AG09309 (cell line): ENCODE measurements around the gene AUTS2.
"Not testable (repeated sequence)": the region's sequence is repeated elsewhere in the genome, so short reads cannot be mapped to it uniquely, and the experiment has no call there.

Source experiments
- DNase-seq: peaks from one replicate; pipeline ENCODE4 v3.0.0-alpha.2; 2010; ENCODE audit warnings: low read depth
- H3K4me3 ChIP-seq: 2 replicates; pipeline ENCODE4 v1.5.1; 2011; ENCODE audit warnings: mild to moderate bottlenecking, low read depth, low read length, moderate library complexity; ENCODE audit not compliant: control insufficient read depth
- CTCF ChIP-seq: IDR thresholded peaks from 2 replicates; pipeline ENCODE4 v1.5.1; 2011; ENCODE audit warnings: mild to moderate bottlenecking, low read depth, low read length, inconsistent platforms; ENCODE audit not compliant: insufficient read depth, control insufficient read depth; ENCODE audit errors: missing control alignments

Gene AUTS2

GRCh38 chr7:70270149-70270548 is 671.9 kb downstream of the AUTS2 start:
- no peak for TF ChIP-seq CTCF
- H3K4me3 ChIP-seq = no peak overlapping the region
- no peak for DNase-seq

GRCh38 chr7:70271617-70272081 is 673.4 kb downstream of the AUTS2 start:
- DNase-seq = peak; percentile 13
- no peak overlapping the region for H3K4me3 ChIP-seq
- no peak for TF ChIP-seq CTCF

- H3K4me3 ChIP-seq = not testable (repeated sequence)
Measured at GRCh38 chr7:70275570-70275969, 677.3 kb downstream of the AUTS2 start.

GRCh38 chr7:70285187-70285586 is 686.9 kb downstream of the AUTS2 start:
- H3K4me3 ChIP-seq = no peak overlapping the region
- no peak for DNase-seq
- no peak for TF ChIP-seq CTCF

More at GRCh38 chr7:70275570-70275969, 677.3 kb downstream of the AUTS2 start:
- not testable (repeated sequence) for DNase-seq

- DNase-seq = no peak
Measured at GRCh38 chr7:70285854-70286253, 687.6 kb downstream of the AUTS2 start.

GRCh38 chr7:70288781-70289456 is 690.6 kb downstream of the AUTS2 start:
- no peak for DNase-seq
- TF ChIP-seq CTCF = no peak

More at GRCh38 chr7:70285854-70286253, 687.6 kb downstream of the AUTS2 start:
- H3K4me3 ChIP-seq = no peak overlapping the region
- no peak for TF ChIP-seq CTCF

GRCh38 chr7:70292716-70293115 is 694.4 kb downstream of the AUTS2 start:
- no peak for DNase-seq
- no peak for TF ChIP-seq CTCF
- H3K4me3 ChIP-seq = no peak overlapping the region

More at GRCh38 chr7:70288781-70289456, 690.6 kb downstream of the AUTS2 start:
- H3K4me3 ChIP-seq = no peak overlapping the region
